HepG2 (cell line): Measurements from ENCODE around the gene SKI. TPM values are rescaled to one million over a fixed set of nuclear protein-coding genes. Genes with fewer than 3 reads are reported as not detected.
A peak's percentile ranks its signal among the peaks of the same experiment; 100 is the strongest.

Source experiments
- CBX1 ChIP-seq: IDR thresholded peaks from one replicate; pipeline ENCODE4 v1.6.1; 2016; ENCODE audit warnings: antibody characterized with exemption, low read depth
- DBP ChIP-seq: sonication (generic); formaldehyde crosslinking; IDR thresholded peaks from 2 replicates; pipeline ENCODE4 v1.4.0; 2020; ENCODE audit warnings: missing genetic modification reagents; ENCODE audit errors: not compliant biosample characterization
- DMAP1 ChIP-seq: IDR thresholded peaks from 2 replicates; pipeline ENCODE4 v1.6.1; 2016
- FOXK2 ChIP-seq: fragments of 450-650 bp; IDR thresholded peaks from 2 replicates; pipeline ENCODE4 v1.6.1; 2016
- KDM4B ChIP-seq: sonication (generic); formaldehyde crosslinking; IDR thresholded peaks from 2 replicates; pipeline ENCODE4 v1.4.0; 2020; ENCODE audit warnings: missing genetic modification reagents
- MEIS2 ChIP-seq: sonication (generic); formaldehyde crosslinking; IDR thresholded peaks from 2 replicates; pipeline ENCODE4 v1.9.0; 2021; ENCODE audit warnings: mild to moderate bottlenecking, missing genetic modification reagents
- NR2F6 ChIP-seq, 2 experiments: IDR thresholded peaks; 2 replicates each; pipeline ENCODE4 v1.6.1; 2016; ENCODE audit warnings: antibody characterized with exemption in 1 of 2, mild to moderate bottlenecking in 1 of 2
- PATZ1 ChIP-seq: sonication (generic); formaldehyde crosslinking; IDR thresholded peaks from 2 replicates; pipeline ENCODE4 v1.4.0; 2020; ENCODE audit warnings: missing genetic modification reagents
- POGK ChIP-seq: sonication (generic); formaldehyde crosslinking; conservative IDR thresholded peaks from 2 replicates; pipeline ENCODE4 v1.8.0; 2022; ENCODE audit warnings: mild to moderate bottlenecking, moderate library complexity, missing genetic modification reagents
- POLR2AphosphoS5 ChIP-seq: IDR thresholded peaks from 2 replicates; pipeline ENCODE4 v1.6.1; 2012; ENCODE audit warnings: low read depth, low read length
- SMARCE1 ChIP-seq: fragments of 450-650 bp; IDR thresholded peaks from 2 replicates; pipeline ENCODE4 v1.6.1; 2017; ENCODE audit warnings: borderline replicate concordance
- SMC3 ChIP-seq: IDR thresholded peaks from 2 replicates; pipeline ENCODE4 v1.6.1; 2011; ENCODE audit warnings: low read length, improper control_type of control experiment
- SNAPC5 ChIP-seq: sonication (generic); formaldehyde crosslinking; IDR thresholded peaks from 2 replicates; pipeline ENCODE4 v1.8.1; 2023; ENCODE audit warnings: mild to moderate bottlenecking, missing genetic modification reagents, borderline replicate concordance
- ZBTB26 ChIP-seq: IDR thresholded peaks from 2 replicates; pipeline ENCODE4 v1.6.1; 2016; ENCODE audit warnings: missing compliant biosample characterization, missing genetic modification reagents, borderline replicate concordance
- ZKSCAN5 ChIP-seq: sonication (generic); formaldehyde crosslinking; IDR thresholded peaks from 2 replicates; pipeline ENCODE4 v1.5.1; 2020; ENCODE audit warnings: mild to moderate bottlenecking, missing genetic modification reagents
- ZNF136 ChIP-seq: sonication (generic); formaldehyde crosslinking; IDR thresholded peaks from 2 replicates; pipeline ENCODE4 v1.8.1; 2022; ENCODE audit warnings: low read depth, mild to moderate bottlenecking, moderate library complexity, missing genetic modification reagents
- ZNF138 ChIP-seq: sonication (generic); formaldehyde crosslinking; IDR thresholded peaks from 2 replicates; pipeline ENCODE4 v1.5.0; 2020; ENCODE audit warnings: mild to moderate bottlenecking, low read depth, missing genetic modification reagents
- ZNF160 ChIP-seq: sonication (generic); formaldehyde crosslinking; IDR thresholded peaks from 2 replicates; pipeline ENCODE4 v1.8.0; 2022; ENCODE audit warnings: mild to moderate bottlenecking, inconsistent platforms, missing genetic modification reagents
- ZNF274 ChIP-seq: sonication (generic); formaldehyde crosslinking; IDR thresholded peaks from 2 replicates; pipeline ENCODE4 v1.5.1; 2020; ENCODE audit warnings: mild to moderate bottlenecking, missing genetic modification reagents
- ZNF468 ChIP-seq: sonication (generic); formaldehyde crosslinking; IDR thresholded peaks from 2 replicates; pipeline ENCODE4 v1.8.0; 2022; ENCODE audit warnings: mild to moderate bottlenecking, moderate library complexity, missing genetic modification reagents
- ZNF543 ChIP-seq: sonication (generic); formaldehyde crosslinking; IDR thresholded peaks from 2 replicates; pipeline ENCODE4 v1.4.0; 2020; ENCODE audit warnings: mild to moderate bottlenecking, missing genetic modification reagents
- ZNF569 ChIP-seq: sonication (generic); formaldehyde crosslinking; IDR thresholded peaks from 2 replicates; pipeline ENCODE4 v1.5.0; 2020; ENCODE audit warnings: mild to moderate bottlenecking, missing genetic modification reagents, moderate library complexity, borderline replicate concordance
- ZNF576 ChIP-seq: sonication (generic); formaldehyde crosslinking; IDR thresholded peaks from 2 replicates; pipeline ENCODE4 v1.4.0; 2020; ENCODE audit warnings: mild to moderate bottlenecking, missing genetic modification reagents
- ZNF773 ChIP-seq: sonication (generic); formaldehyde crosslinking; IDR thresholded peaks from 2 replicates; pipeline ENCODE4 v1.4.0; 2020; ENCODE audit warnings: missing genetic modification reagents, borderline replicate concordance
- ZNF775 ChIP-seq: sonication (generic); formaldehyde crosslinking; IDR thresholded peaks from 2 replicates; pipeline ENCODE4 v1.4.0; 2020; ENCODE audit warnings: missing genetic modification reagents, mild to moderate bottlenecking, moderate library complexity, borderline replicate concordance
- polyA plus RNA-seq, 8 experiments: library from polyadenylated mRNA; depleted of rRNA in 3 of 8; stranded (reverse) in 7 of 8; unstranded in 1 of 8; fragments of >200 nt; fragmentation: Illumina TruSeq in 4 of 8; extraction: Trizol in 4 of 8; gene quantifications; 2 replicates each; pipeline versions ENCODE4 v1.2.1 to v1.2.3, GENCODE V29; 2011 to 2016; ENCODE audit warnings: low read depth in 4 of 8, missing spikeins in 1 of 8, mixed read lengths in 1 of 8; ENCODE audit not compliant: insufficient read depth in 1 of 8
- total RNA-seq, 5 experiments: library from RNA; depleted of rRNA; stranded (reverse); fragments of >200 nt; fragmentation: Illumina TruSeq; extraction: Trizol; gene quantifications; 2 replicates each; pipeline ENCODE4 v1.2.3, GENCODE V29; 2016; ENCODE audit warnings: low read depth in 1 of 5

The SKI gene
- total and polyA plus RNA-seq, 2 of the 13 experiments (the other 11 are each of a cell fraction or from before 2014, with no cell fraction given), result 4.7 to 6.9 TPM

GRCh38 chr1:2270260-2271100 is 42.4 kb downstream of the SKI start (continued):
- no peak for TF ChIP-seq SNAPC5
- TF ChIP-seq POLR2AphosphoS5, result no peak
- TF ChIP-seq CBX1, result no peak
- TF ChIP-seq ZNF576 (CRISPR knock-in tag), result 0 out of 2 replicates have a peak, but pooled peaks have one; percentile 24
- TF ChIP-seq POGK (CRISPR knock-in tag), result no peak
- TF ChIP-seq ZNF468, result 0 out of 2 replicates have a peak, but pooled peaks have one; percentile 52
- TF ChIP-seq FOXK2, result no peak
- TF ChIP-seq ZNF160, result no peak
- TF ChIP-seq ZNF138 (CRISPR knock-in tag), result no peak
- TF ChIP-seq ZNF775 (CRISPR knock-in tag), result no peak
- TF ChIP-seq ZNF543 (CRISPR knock-in tag), result no peak
- TF ChIP-seq MEIS2 (CRISPR knock-in tag), result no peak
- peak; percentile 88 for TF ChIP-seq PATZ1 (CRISPR knock-in tag)
- TF ChIP-seq ZKSCAN5, result no peak
- TF ChIP-seq ZNF773, result no peak
- no peak for TF ChIP-seq ZNF274 (CRISPR knock-in tag)
- no peak for TF ChIP-seq DMAP1 (CRISPR knock-in tag)
- no peak for TF ChIP-seq KDM4B (CRISPR knock-in tag)
- TF ChIP-seq SMC3, result no peak
- no peak for TF ChIP-seq ZBTB26 (CRISPR knock-in tag)
- TF ChIP-seq ZNF136 (CRISPR knock-in tag), result no peak
- TF ChIP-seq ZNF569, result no peak
- peak; percentile 71 for TF ChIP-seq NR2F6 (IDR thresholded peaks at IDR 0.05)
- TF ChIP-seq NR2F6 (CRISPR knock-in tag; IDR thresholded peaks at IDR 0.05), result peak; percentile 72
- no peak for TF ChIP-seq SMARCE1
- TF ChIP-seq DBP (CRISPR knock-in tag), result no peak
